NCI-H2171 (cell line): Measurements from ENCODE around the gene GRB14.
"Not testable (repeated sequence)": the region's sequence is repeated elsewhere in the genome, so short reads cannot be mapped to it uniquely, and the experiment has no call there.

Experiments
- DNase-seq: peaks from one replicate; lab custom pipeline; 2025; lab: John Stamatoyannopoulos, UW

The GRB14 gene

GRCh38 chr2:164620873-164621763 is at the start of gene GRB14:
GRB14 (minus strand) TSS chr2:164621482; CDS start chr2:164621309, 173 bp downstream.
- DNase-seq = peak; percentile 63

- no peak for DNase-seq
Measured at GRCh38 chr2:164669291-164669690, 48.0 kb upstream of the GRB14 start.

GRCh38 chr2:164667566-164667965 is 46.3 kb upstream of the GRB14 start:
- DNase-seq = no peak

GRCh38 chr2:164664070-164664469 is 42.8 kb upstream of the GRB14 start:
- DNase-seq = no peak

- no peak for DNase-seq
Measured at GRCh38 chr2:164662868-164663631, 41.8 kb upstream of the GRB14 start.

GRCh38 chr2:164662066-164662465 is 40.8 kb upstream of the GRB14 start:
- DNase-seq = no peak

GRCh38 chr2:164661349-164661748 is 40.1 kb upstream of the GRB14 start:
- no peak for DNase-seq

GRCh38 chr2:164657129-164657528 is 35.8 kb upstream of the GRB14 start:
- DNase-seq = no peak

GRCh38 chr2:164655750-164656149 is 34.5 kb upstream of the GRB14 start:
- no peak for DNase-seq

GRCh38 chr2:164655336-164655735 is 34.1 kb upstream of the GRB14 start:
- no peak for DNase-seq

- no peak for DNase-seq
Measured at GRCh38 chr2:164651361-164651760, 30.1 kb upstream of the GRB14 start.

GRCh38 chr2:164644036-164644700 is 22.9 kb upstream of the GRB14 start:
- DNase-seq = no peak

GRCh38 chr2:164642946-164643555 is 21.8 kb upstream of the GRB14 start:
- no peak for DNase-seq

GRCh38 chr2:164642268-164642667 is 21.0 kb upstream of the GRB14 start:
- DNase-seq = no peak

- DNase-seq = not testable (repeated sequence)
Measured at GRCh38 chr2:164628319-164628718, 7.0 kb upstream of the GRB14 start.

- no peak for DNase-seq
Measured at GRCh38 chr2:164625378-164625971, 4.2 kb upstream of the GRB14 start.

GRCh38 chr2:164624316-164624715 is 3.0 kb upstream of the GRB14 start:
- DNase-seq = no peak

GRCh38 chr2:164622338-164623106 is 1.2 kb upstream of the GRB14 start:
- no peak for DNase-seq

- DNase-seq = no peak
Measured at GRCh38 chr2:164621764-164622105, 453 bp upstream of the GRB14 start.

GRCh38 chr2:164620457-164620856 is 825 bp downstream of the GRB14 start:
- no peak for DNase-seq

- DNase-seq = no peak
Measured at GRCh38 chr2:164617466-164617865, 3.8 kb downstream of the GRB14 start.
